Measurements from ENCODE around the gene ERBB3.
A peak's percentile ranks its signal among the peaks of the same experiment; 100 is the strongest.

Gene ERBB3

GRCh38 chr12:56128670-56129205, 48.8 kb downstream of the ERBB3 start:
- no peak for TF ChIP-seq ZNF274 (IDR thresholded peaks at IDR 0.05; ENCODE audit: low read depth, low read length)
- peak overlapping the region; percentile 88 for H3K4me3 ChIP-seq (ENCODE audit: low read length)

GRCh38 chr12:56129206-56129941, 49.4 kb downstream of the ERBB3 start:
- H3K4me3 ChIP-seq (ENCODE audit: low read length): peak overlapping the region; percentile 88
- TF ChIP-seq ZNF274 (IDR thresholded peaks at IDR 0.05; ENCODE audit: low read depth, low read length): no peak

- H3K4me3 ChIP-seq (ENCODE audit: low read length): peak overlapping the region; percentile 88; the same call in 1 of the 2 replicates
- TF ChIP-seq ZNF274 (IDR thresholded peaks at IDR 0.05; ENCODE audit: low read depth, low read length): no peak
These were observed 50.1 kb downstream of the ERBB3 start for GRCh38 chr12:56129942-56130495.

GRCh38 chr12:56130876-56131275, 50.9 kb downstream of the ERBB3 start:
- TF ChIP-seq ZNF274 (IDR thresholded peaks at IDR 0.05; ENCODE audit: low read depth, low read length): no peak
- H3K4me3 ChIP-seq (ENCODE audit: low read length): no peak overlapping the region

GRCh38 chr12:56134897-56135296, 54.9 kb downstream of the ERBB3 start:
- no peak for TF ChIP-seq ZNF274 (IDR thresholded peaks at IDR 0.05; ENCODE audit: low read depth, low read length)
- H3K4me3 ChIP-seq (ENCODE audit: low read length): no peak overlapping the region

GRCh38 chr12:56137853-56138571, 58.0 kb downstream of the ERBB3 start:
- no peak for TF ChIP-seq ZNF274 (IDR thresholded peaks at IDR 0.05; ENCODE audit: low read depth, low read length)
- no peak overlapping the region for H3K4me3 ChIP-seq (ENCODE audit: low read length)

- TF ChIP-seq ZNF274 (IDR thresholded peaks at IDR 0.05; ENCODE audit: low read depth, low read length): no peak
These were observed 62.2 kb downstream of the ERBB3 start for GRCh38 chr12:56141946-56142784.

GRCh38 chr12:56143217-56143616, 63.3 kb downstream of the ERBB3 start:
- TF ChIP-seq ZNF274 (IDR thresholded peaks at IDR 0.05; ENCODE audit: low read depth, low read length): no peak
- H3K4me3 ChIP-seq (ENCODE audit: low read length): no peak overlapping the region

More at GRCh38 chr12:56141946-56142784, 62.2 kb downstream of the ERBB3 start:
- H3K4me3 ChIP-seq (ENCODE audit: low read length): no peak overlapping the region

GRCh38 chr12:56143870-56144269, 63.9 kb downstream of the ERBB3 start:
- no peak for TF ChIP-seq ZNF274 (IDR thresholded peaks at IDR 0.05; ENCODE audit: low read depth, low read length)
- H3K4me3 ChIP-seq (ENCODE audit: low read length): no peak overlapping the region

GRCh38 chr12:56145217-56145616, 65.3 kb downstream of the ERBB3 start:
- no peak for TF ChIP-seq ZNF274 (IDR thresholded peaks at IDR 0.05; ENCODE audit: low read depth, low read length)
- no peak overlapping the region for H3K4me3 ChIP-seq (ENCODE audit: low read length)

- TF ChIP-seq ZNF274 (IDR thresholded peaks at IDR 0.05; ENCODE audit: low read depth, low read length): no peak
- no peak overlapping the region for H3K4me3 ChIP-seq (ENCODE audit: low read length)
These were observed 66.8 kb downstream of the ERBB3 start for GRCh38 chr12:56146492-56147460.

GRCh38 chr12:56150563-56150962, 70.6 kb downstream of the ERBB3 start:
- H3K4me3 ChIP-seq (ENCODE audit: low read length): no peak overlapping the region
- TF ChIP-seq ZNF274 (IDR thresholded peaks at IDR 0.05; ENCODE audit: low read depth, low read length): no peak

- no peak for TF ChIP-seq ZNF274 (IDR thresholded peaks at IDR 0.05; ENCODE audit: low read depth, low read length)
These were observed 71.7 kb downstream of the ERBB3 start for GRCh38 chr12:56151672-56152131.

More at GRCh38 chr12:56151672-56152131, 71.7 kb downstream of the ERBB3 start:
- H3K4me3 ChIP-seq (ENCODE audit: low read length): peak overlapping the region; percentile 69
